Measurements from ENCODE around the gene HCK.

Gene HCK

DNA sequence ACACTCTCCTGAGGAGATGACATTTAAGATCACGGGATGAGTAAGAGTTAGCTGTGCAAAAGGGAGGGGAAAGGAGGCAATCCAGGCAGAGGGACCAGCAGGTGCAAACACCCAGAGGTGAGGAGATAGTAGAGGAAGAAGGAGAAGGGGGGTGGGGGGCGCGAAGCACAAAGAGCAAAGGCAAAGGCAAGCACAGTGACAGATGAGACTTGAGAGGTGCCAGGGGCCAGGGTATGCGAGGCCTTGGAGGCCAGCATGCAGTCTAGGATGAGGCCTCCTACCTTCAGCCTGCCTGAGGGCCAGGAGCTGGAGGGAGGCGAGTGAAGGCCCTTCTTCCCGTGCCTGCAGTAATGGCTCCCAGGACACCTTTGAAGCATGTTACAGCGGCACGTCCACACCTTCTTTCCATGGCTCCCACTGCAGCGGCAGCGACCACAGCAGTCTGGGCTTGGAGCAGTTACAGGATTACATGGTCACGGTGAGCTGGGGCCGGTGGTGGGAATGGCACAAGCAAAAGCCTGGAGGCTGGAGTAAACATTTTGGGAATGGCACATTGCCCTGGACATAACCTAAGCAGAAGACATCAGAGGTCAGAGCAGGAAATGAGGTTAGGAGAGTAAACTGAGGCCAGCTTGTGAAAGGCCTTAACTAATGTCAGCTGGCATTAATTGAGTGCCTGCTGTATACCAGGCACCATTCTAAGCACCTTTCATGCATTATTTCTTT lies 23.2 kb upstream of the HCK start:
- TF ChIP-seq, protein P1, sequence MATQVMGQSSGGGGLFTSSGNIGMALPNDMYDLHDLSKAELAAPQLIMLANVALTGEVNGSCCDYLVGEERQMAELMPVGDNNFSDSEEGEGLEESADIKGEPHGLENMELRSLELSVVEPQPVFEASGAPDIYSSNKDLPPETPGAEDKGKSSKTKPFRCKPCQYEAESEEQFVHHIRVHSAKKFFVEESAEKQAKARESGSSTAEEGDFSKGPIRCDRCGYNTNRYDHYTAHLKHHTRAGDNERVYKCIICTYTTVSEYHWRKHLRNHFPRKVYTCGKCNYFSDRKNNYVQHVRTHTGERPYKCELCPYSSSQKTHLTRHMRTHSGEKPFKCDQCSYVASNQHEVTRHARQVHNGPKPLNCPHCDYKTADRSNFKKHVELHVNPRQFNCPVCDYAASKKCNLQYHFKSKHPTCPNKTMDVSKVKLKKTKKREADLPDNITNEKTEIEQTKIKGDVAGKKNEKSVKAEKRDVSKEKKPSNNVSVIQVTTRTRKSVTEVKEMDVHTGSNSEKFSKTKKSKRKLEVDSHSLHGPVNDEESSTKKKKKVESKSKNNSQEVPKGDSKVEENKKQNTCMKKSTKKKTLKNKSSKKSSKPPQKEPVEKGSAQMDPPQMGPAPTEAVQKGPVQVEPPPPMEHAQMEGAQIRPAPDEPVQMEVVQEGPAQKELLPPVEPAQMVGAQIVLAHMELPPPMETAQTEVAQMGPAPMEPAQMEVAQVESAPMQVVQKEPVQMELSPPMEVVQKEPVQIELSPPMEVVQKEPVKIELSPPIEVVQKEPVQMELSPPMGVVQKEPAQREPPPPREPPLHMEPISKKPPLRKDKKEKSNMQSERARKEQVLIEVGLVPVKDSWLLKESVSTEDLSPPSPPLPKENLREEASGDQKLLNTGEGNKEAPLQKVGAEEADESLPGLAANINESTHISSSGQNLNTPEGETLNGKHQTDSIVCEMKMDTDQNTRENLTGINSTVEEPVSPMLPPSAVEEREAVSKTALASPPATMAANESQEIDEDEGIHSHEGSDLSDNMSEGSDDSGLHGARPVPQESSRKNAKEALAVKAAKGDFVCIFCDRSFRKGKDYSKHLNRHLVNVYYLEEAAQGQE (IDR thresholded peaks at IDR 0.05; ENCODE audit: insufficient read depth in 1 of 2, low read depth in 2 of 2, low read length in 2 of 2), result no peak
- peak; percentile 36 for TF ChIP-seq FOXP2 (optimal IDR thresholded peaks at IDR 0.05; ENCODE audit: borderline replicate concordance, extremely low read depth, extremely low read length, insufficient read depth)

DNA sequence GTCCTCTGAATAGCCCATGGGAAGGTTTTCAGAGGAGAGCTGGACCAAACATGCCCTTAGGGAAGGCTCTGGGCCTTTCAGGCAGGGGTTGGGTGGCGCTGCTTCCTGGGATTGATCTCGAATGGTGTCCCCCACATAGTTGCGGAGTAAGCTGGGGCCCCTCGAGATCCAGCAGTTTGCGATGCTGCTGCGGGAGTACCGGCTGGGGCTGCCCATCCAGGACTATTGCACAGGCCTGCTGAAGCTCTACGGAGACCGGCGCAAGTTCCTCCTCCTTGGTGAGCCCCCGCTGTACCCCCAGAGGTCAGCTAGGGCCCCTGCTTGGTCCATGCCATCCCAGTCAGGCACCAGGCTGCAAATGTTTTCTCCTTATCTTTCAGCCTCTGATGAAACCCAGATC lies 22.5 kb upstream of the HCK start:
- TF ChIP-seq TAF1 (IDR thresholded peaks at IDR 0.05; ENCODE audit: borderline replicate concordance, insufficient read depth, low read length), result no peak
- no peak for TF ChIP-seq SIN3A (IDR thresholded peaks at IDR 0.05; ENCODE audit: borderline replicate concordance, insufficient read depth, low read length)
- TF ChIP-seq FOXP2 (optimal IDR thresholded peaks at IDR 0.05; ENCODE audit: borderline replicate concordance, extremely low read depth, extremely low read length, insufficient read depth), result no peak
- TF ChIP-seq POLR2AphosphoS5 (IDR thresholded peaks at IDR 0.05; ENCODE audit: low read depth, low read length), result no peak
- TF ChIP-seq, protein P1 (IDR thresholded peaks at IDR 0.05; ENCODE audit: insufficient read depth in 1 of 2, low read depth in 2 of 2, low read length in 2 of 2), result no peak

DNA sequence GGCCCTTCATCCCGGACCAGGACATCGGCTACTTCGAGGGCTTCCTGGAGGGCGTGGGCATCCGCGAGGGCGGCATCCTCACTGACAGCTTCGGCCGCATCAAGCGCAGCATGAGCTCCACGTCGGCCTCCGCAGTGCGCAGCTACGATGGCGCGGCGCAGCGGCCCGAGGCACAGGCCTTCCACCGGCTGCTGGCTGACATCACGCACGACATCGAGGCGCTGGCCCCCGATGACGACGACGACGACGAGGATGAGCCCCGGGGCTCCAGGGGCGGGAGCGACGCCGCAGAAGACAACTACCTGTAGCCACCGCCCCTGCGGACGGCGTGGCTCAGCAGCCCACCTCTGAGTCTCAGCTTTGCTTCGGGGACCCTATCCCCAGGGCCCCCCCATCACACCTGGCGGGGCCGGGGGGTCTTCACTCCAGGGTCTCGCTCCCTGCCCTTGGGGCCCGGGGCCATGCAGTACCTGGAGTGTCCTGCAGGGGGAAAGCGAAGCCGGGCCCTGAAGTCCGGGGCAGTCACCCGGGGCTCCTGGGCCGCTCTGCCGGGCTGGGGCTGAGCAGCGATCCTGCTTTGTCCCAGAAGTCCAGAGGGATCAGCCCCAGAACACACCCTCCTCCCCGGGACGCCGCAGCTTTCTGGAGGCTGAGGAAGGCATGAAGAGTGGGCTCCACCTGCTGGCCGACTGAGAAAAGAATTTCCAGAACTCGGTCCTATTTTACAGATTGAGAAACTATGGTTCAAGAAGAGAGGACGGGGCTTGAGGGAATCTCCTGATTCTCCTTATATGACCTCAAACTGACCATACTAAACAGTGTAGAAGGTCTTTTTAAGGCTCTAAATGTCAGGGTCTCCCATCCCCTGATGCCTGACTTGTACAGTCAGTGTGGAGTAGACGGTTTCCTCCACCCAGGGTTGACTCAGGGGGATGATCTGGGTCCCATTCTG lies 20.8 kb upstream of the HCK start:
- TF ChIP-seq FOXP2 (optimal IDR thresholded peaks at IDR 0.05; ENCODE audit: borderline replicate concordance, extremely low read depth, extremely low read length, insufficient read depth) (no peak), POLR2AphosphoS5 (IDR thresholded peaks at IDR 0.05; ENCODE audit: low read depth, low read length) (no peak)
- TF ChIP-seq, protein P1 (IDR thresholded peaks at IDR 0.05; ENCODE audit: insufficient read depth in 1 of 2, low read depth in 2 of 2, low read length in 2 of 2), result peak; percentile 40 to 41; a peak in 1 of 4 replicates

GRCh38 chr20:32033316-32033715 lies 18.7 kb upstream of the HCK start:
- TF ChIP-seq SIN3A (IDR thresholded peaks at IDR 0.05; ENCODE audit: borderline replicate concordance, insufficient read depth, low read length) (no peak), FOXP2 (optimal IDR thresholded peaks at IDR 0.05; ENCODE audit: borderline replicate concordance, extremely low read depth, extremely low read length, insufficient read depth) (no peak), POLR2AphosphoS5 (IDR thresholded peaks at IDR 0.05; ENCODE audit: low read depth, low read length) (no peak), TAF1 (IDR thresholded peaks at IDR 0.05; ENCODE audit: borderline replicate concordance, insufficient read depth, low read length) (no peak)
- TF ChIP-seq, protein P1 (IDR thresholded peaks at IDR 0.05; ENCODE audit: insufficient read depth in 1 of 2, low read depth in 2 of 2, low read length in 2 of 2), result no peak

Data from PFSK-1 (cell line).